Measurements from ENCODE around the gene MSI2. TPM values are rescaled to one million over a fixed set of nuclear protein-coding genes. Genes with fewer than 3 reads are reported as not detected.

The MSI2 gene
- total RNA-seq, 1 experiment from 2014 or later: 174 TPM

- no peak overlapping the region for H3K4me3 Mint-ChIP-seq (ENCODE audit: unreplicated experiment)
- BruUV-seq (replicated peaks): no TSS peak
- CTCF ChIA-PET: no interaction called here
- Histone ChIP-seq H3K27me3 (replicated peaks; ENCODE audit: control insufficient read depth, insufficient read depth, low read length) (no peaks in the 10 kb centered on the region), H3K4me1 (no peaks in the 10 kb centered on the region), H3K36me3 (ENCODE audit: control insufficient read depth, insufficient read depth, low read length) (no peaks in the 10 kb centered on the region; the same call in none of the 2 replicates), H3K4me3 (ENCODE audit: low read depth, low read length) (no peak overlapping the region), H3K9me3 (no peaks in the 10 kb centered on the region)
- POLR2A ChIA-PET: no interaction called here
- H3K27ac Mint-ChIP-seq (ENCODE audit: unreplicated experiment): no peak overlapping the region
- H3K9me3 Mint-ChIP-seq (ENCODE audit: unreplicated experiment): no peaks in the 10 kb centered on the region
- H3K36me3 Mint-ChIP-seq (ENCODE audit: insufficient read depth, unreplicated experiment): peaks cover 61% of the 10 kb centered on the region
- no peaks in the 10 kb centered on the region for H3K4me1 Mint-ChIP-seq (ENCODE audit: low read depth, unreplicated experiment)
- no peak for TF ChIP-seq CTCF (IDR thresholded peaks at IDR 0.05; ENCODE audit: insufficient read depth in 1 of 2, low read depth in 1 of 2, low read length in 1 of 2, severe bottlenecking in 1 of 2, unreplicated experiment in 1 of 2)
- intact Hi-C loops (cut with micrococcal nuclease; ENCODE audit: unreplicated experiment): no loop called here
- DNase-seq: no peak
- H3K27me3 Mint-ChIP-seq (ENCODE audit: insufficient read depth, unreplicated experiment): no peaks in the 10 kb centered on the region
These were observed 371.3 kb downstream of the MSI2 start for GRCh38 chr17:57627591-57627990.

- no peaks in the 10 kb centered on the region; the same call in none of the 2 replicates for H3K36me3 ChIP-seq (ENCODE audit: control insufficient read depth, insufficient read depth, low read length)
- Mint-ChIP-seq H3K9me3 (ENCODE audit: unreplicated experiment) (no peaks in the 10 kb centered on the region), H3K27ac (ENCODE audit: unreplicated experiment) (no peak overlapping the region), H3K27me3 (ENCODE audit: insufficient read depth, unreplicated experiment) (no peaks in the 10 kb centered on the region), H3K4me3 (ENCODE audit: unreplicated experiment) (no peak overlapping the region), H3K4me1 (ENCODE audit: low read depth, unreplicated experiment) (no peaks in the 10 kb centered on the region), H3K36me3 (ENCODE audit: insufficient read depth, unreplicated experiment) (peaks cover 61% of the 10 kb centered on the region)
- ChIA-PET CTCF (no interaction called here), POLR2A (no interaction called here)
- no peaks in the 10 kb centered on the region for H3K9me3 ChIP-seq
- intact Hi-C loops (cut with micrococcal nuclease; ENCODE audit: unreplicated experiment): no loop called here
- BruUV-seq (replicated peaks): no TSS peak
- H3K27me3 ChIP-seq (replicated peaks; ENCODE audit: control insufficient read depth, insufficient read depth, low read length): no peaks in the 10 kb centered on the region
- H3K4me1 ChIP-seq: no peaks in the 10 kb centered on the region
- H3K4me3 ChIP-seq (ENCODE audit: low read depth, low read length): no peak overlapping the region
- TF ChIP-seq CTCF (IDR thresholded peaks at IDR 0.05; ENCODE audit: insufficient read depth in 1 of 2, low read depth in 1 of 2, low read length in 1 of 2, severe bottlenecking in 1 of 2, unreplicated experiment in 1 of 2): no peak
- no peak for DNase-seq
These were observed 372.1 kb downstream of the MSI2 start for GRCh38 chr17:57628421-57628820.

GRCh38 chr17:57629470-57629869 lies 373.1 kb downstream of the MSI2 start:
- no TSS peak for BruUV-seq (replicated peaks)
- no peak for TF ChIP-seq CTCF (IDR thresholded peaks at IDR 0.05; ENCODE audit: insufficient read depth in 1 of 2, low read depth in 1 of 2, low read length in 1 of 2, severe bottlenecking in 1 of 2, unreplicated experiment in 1 of 2)
- no peaks in the 10 kb centered on the region for H3K27me3 Mint-ChIP-seq (ENCODE audit: insufficient read depth, unreplicated experiment)
- H3K27me3 ChIP-seq (replicated peaks; ENCODE audit: control insufficient read depth, insufficient read depth, low read length): no peaks in the 10 kb centered on the region
- no peaks in the 10 kb centered on the region; the same call in none of the 2 replicates for H3K36me3 ChIP-seq (ENCODE audit: control insufficient read depth, insufficient read depth, low read length)
- ChIA-PET POLR2A (no interaction called here), CTCF (no interaction called here)
- intact Hi-C loops (cut with micrococcal nuclease; ENCODE audit: unreplicated experiment): no loop called here
- no peak overlapping the region for H3K4me3 Mint-ChIP-seq (ENCODE audit: unreplicated experiment)
- peaks cover 63% of the 10 kb centered on the region for H3K36me3 Mint-ChIP-seq (ENCODE audit: insufficient read depth, unreplicated experiment)
- no peaks in the 10 kb centered on the region for H3K4me1 Mint-ChIP-seq (ENCODE audit: low read depth, unreplicated experiment)
- DNase-seq: no peak
- H3K4me1 ChIP-seq: no peaks in the 10 kb centered on the region
- H3K27ac Mint-ChIP-seq (ENCODE audit: unreplicated experiment): no peak overlapping the region
- no peak overlapping the region for H3K4me3 ChIP-seq (ENCODE audit: low read depth, low read length)
- H3K9me3 ChIP-seq: no peaks in the 10 kb centered on the region
- no peaks in the 10 kb centered on the region for H3K9me3 Mint-ChIP-seq (ENCODE audit: unreplicated experiment)
